Thyroid gland (tissue), 4 donors: ENCODE data around the gene FAM3B. TPM values are rescaled to one million over a fixed set of nuclear protein-coding genes. Genes with fewer than 3 reads are reported as not detected.

Source experiments
- DNase-seq, 2 donors: peaks; one replicate each; pipeline ENCODE4 v3.0.0-alpha.2; 2019
- H3K27ac ChIP-seq, 3 donors: fragments of 200-600 bp; sonication (generic); 1 replicate in 2 of 3; 2 replicates in 1 of 3; pipeline ENCODE4 v1.5.1; 2016 to 2019; ENCODE audit warnings: mild to moderate bottlenecking in 1 of 3, moderate library complexity in 1 of 3
- H3K27me3 ChIP-seq: fragments of 200-600 bp; sonication (generic); one replicate; pipeline ENCODE4 v1.5.1; 2019
- H3K36me3 ChIP-seq, 2 donors: fragments of 200-600 bp; sonication (generic); one replicate each; pipeline ENCODE4 v1.5.1; 2016 to 2019
- H3K4me1 ChIP-seq, 2 donors: fragments of 200-600 bp; sonication (generic); one replicate each; pipeline ENCODE4 v1.5.1; 2017 to 2019
- H3K4me3 ChIP-seq, 3 donors: fragments of 200-600 bp; sonication (generic); replicated peaks in 1 of 3; 1 replicate in 2 of 3; 2 replicates in 1 of 3; pipeline ENCODE4 v1.5.1; 2016; ENCODE audit warnings: mild to moderate bottlenecking in 1 of 3
- H3K9me3 ChIP-seq: fragments of 200-600 bp; sonication (generic); one replicate; pipeline ENCODE4 v1.5.1; 2017
- CTCF ChIP-seq, 6 experiments: fragments of 200-600 bp in 3 of 6; fragments of 450-650 bp in 3 of 6; sonication (generic) in 3 of 6; IDR thresholded peaks; one replicate each; pipeline ENCODE4 v1.5.1; 2016 to 2019; ENCODE audit warnings: antibody characterized with exemption in 6 of 6, mild to moderate bottlenecking in 2 of 6, inconsistent platforms in 1 of 6, moderate library complexity in 1 of 6
- POLR2A ChIP-seq, 2 donors: fragments of 450-650 bp; IDR thresholded peaks; one replicate each; pipeline ENCODE4 v1.6.1; 2017; ENCODE audit warnings: antibody characterized with exemption in 2 of 2, mild to moderate bottlenecking in 2 of 2, moderate library complexity in 1 of 2
- WGBS, 2 donors: methylation state at CpG; one replicate each; pipeline ENCODE4 v1.1.5; 2017; 5-methylcytosine and 5-hydroxymethylcytosine counted together
- intact Hi-C: fragments of 100-400 bp; cut with DNase I; formaldehyde crosslinking; loops from one replicate; pipeline ENCODE4 v1.15.1; 2023
- total RNA-seq, 4 donors: library from RNA; depleted of rRNA; stranded (reverse); fragments of >200 nt; gene quantifications; one replicate each; pipeline ENCODE4 v1.2.3, GENCODE V29; 2016

The FAM3B gene
- total RNA-seq, 4 donors from 2014 or later, result 2.4 to 9.9 (median 5.1) TPM

DNA sequence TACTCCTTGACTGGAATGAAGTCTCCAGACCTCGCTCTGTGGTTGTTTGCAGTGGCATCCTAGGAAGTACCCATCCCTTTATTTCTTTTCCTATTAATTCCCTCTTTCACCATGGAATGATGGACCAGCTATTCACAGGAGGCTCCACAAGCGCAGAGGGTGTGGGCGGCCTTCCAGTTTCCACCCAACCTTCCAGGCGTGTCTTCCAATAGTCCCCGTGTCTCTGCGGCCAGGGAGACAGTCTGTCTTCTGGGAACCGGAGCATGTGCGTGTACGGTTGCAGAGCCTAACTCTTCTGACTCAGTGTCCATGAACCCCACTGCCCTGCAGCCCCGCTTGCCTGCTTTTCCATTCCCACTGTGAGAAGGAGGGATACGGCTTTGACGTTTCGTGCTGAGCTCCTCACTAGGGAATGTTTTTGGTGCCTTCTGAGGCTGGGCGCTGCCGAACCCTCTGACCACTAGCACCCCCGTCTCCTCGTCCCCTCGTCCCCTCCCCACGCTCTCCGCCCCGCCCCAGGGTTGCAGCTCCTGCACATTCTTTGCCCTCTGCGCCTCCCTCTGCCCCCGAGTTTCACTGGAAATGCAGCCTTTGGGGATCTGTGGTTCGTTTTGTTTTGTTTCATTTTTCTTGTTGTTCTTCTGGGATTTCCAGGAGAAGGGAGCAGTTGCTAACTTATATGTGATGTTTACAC lies 26.3 kb upstream of the FAM3B start:
- Histone ChIP-seq H3K27me3 (no peaks in the 10 kb centered on the region), H3K36me3 (no peaks in the 10 kb centered on the region), H3K4me1 (no peaks in the 10 kb centered on the region), H3K4me3 (no peak overlapping the region), H3K27ac (no peak overlapping the region), H3K9me3 (no peaks in the 10 kb centered on the region)
- TF ChIP-seq CTCF (IDR thresholded peaks at IDR 0.05) (no peak), POLR2A (IDR thresholded peaks at IDR 0.05) (no peak)
- intact Hi-C loops, result no loop called here
- 66 to 73% methylated on average over 24 of the region's 24 CpGs for WGBS, 2 donors
- DNase-seq, result no peak

DNA sequence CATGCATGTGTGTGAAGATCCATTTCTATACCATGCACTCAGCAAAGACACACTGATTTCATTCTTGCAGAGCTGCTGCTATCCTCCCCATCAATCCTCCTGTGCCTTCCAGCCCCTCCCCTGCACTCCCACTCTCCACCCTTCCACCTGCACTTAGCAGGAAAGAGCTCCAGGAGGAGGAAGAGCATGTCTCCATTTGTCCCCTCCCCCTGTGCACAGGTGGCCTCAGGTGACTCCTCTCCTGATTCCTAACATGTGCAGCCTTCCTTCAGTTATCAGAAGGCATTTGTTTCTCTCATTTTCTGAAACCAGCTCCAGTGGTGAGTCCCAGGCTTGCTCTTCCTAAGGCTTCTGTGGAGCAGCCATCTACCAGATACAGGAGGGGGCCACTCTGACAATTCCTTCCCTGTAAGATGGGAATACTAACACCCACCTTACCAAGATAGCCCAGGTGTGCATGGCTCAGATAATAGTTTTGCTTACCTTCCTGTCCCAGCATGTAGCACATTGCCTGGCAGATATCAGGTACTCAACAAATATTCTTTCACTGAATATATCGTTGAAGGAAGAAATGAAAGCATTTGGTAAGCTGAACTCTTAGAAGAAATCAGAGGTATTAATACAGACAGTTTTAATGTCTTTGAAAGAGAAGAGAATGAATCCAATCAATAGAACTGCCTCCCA lies 21.9 kb upstream of the FAM3B start:
- Histone ChIP-seq H3K4me3 (no peak overlapping the region), H3K4me1 (no peaks in the 10 kb centered on the region), H3K27ac (no peak overlapping the region), H3K27me3 (no peaks in the 10 kb centered on the region), H3K9me3 (no peaks in the 10 kb centered on the region), H3K36me3 (no peaks in the 10 kb centered on the region)
- TF ChIP-seq POLR2A (IDR thresholded peaks at IDR 0.05) (no peak), CTCF (IDR thresholded peaks at IDR 0.05) (no peak)
- intact Hi-C loops, result no loop called here
- no peak for DNase-seq
- WGBS, 2 donors, result 90 to 93% methylated on average over 1 of the region's 1 CpG

DNA sequence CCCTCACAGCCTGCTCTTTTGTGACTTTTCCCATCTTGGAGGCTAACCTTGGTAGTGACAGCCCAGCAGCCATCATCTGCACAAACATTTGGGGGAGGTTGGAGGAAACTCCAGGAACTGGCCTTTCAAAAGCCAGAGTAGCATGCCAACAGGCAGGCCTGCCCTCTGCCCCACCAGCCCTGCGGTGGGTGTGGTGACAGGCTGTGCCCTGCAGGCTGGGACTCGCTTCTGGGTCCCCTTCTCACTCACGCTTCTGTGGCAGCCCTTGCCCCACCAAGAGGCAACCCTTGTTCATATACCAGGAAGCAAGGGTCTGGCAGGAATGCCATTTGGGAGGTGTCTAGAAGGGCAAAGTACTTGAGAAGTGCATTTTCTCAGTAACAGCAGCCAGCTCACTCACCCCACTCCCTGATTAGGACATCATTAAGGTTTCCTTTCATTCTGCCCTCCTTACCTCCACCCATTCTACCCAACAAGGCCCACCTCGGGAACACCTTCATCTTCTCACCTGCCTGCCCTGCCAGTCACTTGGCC lies 20.8 kb upstream of the FAM3B start:
- TF ChIP-seq CTCF (IDR thresholded peaks at IDR 0.05), result no peak
- no peak for TF ChIP-seq POLR2A (IDR thresholded peaks at IDR 0.05)
- Histone ChIP-seq H3K27ac (no peak overlapping the region), H3K36me3 (no peaks in the 10 kb centered on the region), H3K4me1 (no peaks in the 10 kb centered on the region), H3K9me3 (no peaks in the 10 kb centered on the region), H3K27me3 (no peaks in the 10 kb centered on the region), H3K4me3 (no peak overlapping the region)
- intact Hi-C loops, result no loop called here
- no peak for DNase-seq
- WGBS, 2 donors, result 86% methylated on average over 4 of the region's 4 CpGs

- no peak overlapping the region for H3K27ac ChIP-seq
- H3K36me3 ChIP-seq, result no peaks in the 10 kb centered on the region
- H3K9me3 ChIP-seq, result no peaks in the 10 kb centered on the region
- DNase-seq, result no peak
- 73 to 84% methylated on average over 1 of the region's 1 CpG for WGBS, 2 donors
- no peak for TF ChIP-seq CTCF (IDR thresholded peaks at IDR 0.05)
- TF ChIP-seq POLR2A (IDR thresholded peaks at IDR 0.05), result no peak
- H3K4me1 ChIP-seq, result no peaks in the 10 kb centered on the region
- no peak overlapping the region for H3K4me3 ChIP-seq
- H3K27me3 ChIP-seq, result no peaks in the 10 kb centered on the region
- intact Hi-C loops, result no loop called here
Observed at GRCh38 chr21:41302976-41303375, 13.6 kb upstream of the FAM3B start.
